Aortic smooth muscle cell (primary cell): ENCODE measurements around the gene PTH. TPM values are rescaled to one million over a fixed set of nuclear protein-coding genes. Genes with fewer than 3 reads are reported as not detected.

Source experiments
- total RNA-seq: library from RNA; depleted of rRNA; stranded (reverse); fragments of >200 nt; gene quantifications from 2 replicates; pipeline ENCODE4 v1.2.3, GENCODE V29; 2014

The PTH gene
- total RNA-seq: not detected in 2 replicates

DNA sequence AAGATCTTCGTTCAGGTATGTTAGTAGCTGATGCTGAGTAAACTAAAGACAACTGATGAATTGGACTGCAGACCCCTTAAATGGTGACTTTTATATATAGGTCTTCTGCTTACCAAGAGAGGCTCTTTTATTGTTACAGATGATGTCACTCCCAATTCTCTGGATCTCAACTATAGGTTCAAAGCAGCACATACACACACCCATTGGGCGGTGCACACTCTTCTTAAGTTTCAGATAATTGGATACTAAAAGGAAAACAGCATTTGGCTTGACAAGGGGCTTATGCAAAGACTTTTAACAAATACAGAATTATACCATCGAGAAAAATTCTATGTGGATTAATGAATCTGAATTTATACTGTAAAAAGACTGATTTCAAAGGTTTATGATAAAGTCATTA is at the start of gene PTH:
PTH (minus strand) TSS at position 69 of the 400 bp plus-strand sequence. CDS start 3,142 bp downstream, outside the sequence.

DNA sequence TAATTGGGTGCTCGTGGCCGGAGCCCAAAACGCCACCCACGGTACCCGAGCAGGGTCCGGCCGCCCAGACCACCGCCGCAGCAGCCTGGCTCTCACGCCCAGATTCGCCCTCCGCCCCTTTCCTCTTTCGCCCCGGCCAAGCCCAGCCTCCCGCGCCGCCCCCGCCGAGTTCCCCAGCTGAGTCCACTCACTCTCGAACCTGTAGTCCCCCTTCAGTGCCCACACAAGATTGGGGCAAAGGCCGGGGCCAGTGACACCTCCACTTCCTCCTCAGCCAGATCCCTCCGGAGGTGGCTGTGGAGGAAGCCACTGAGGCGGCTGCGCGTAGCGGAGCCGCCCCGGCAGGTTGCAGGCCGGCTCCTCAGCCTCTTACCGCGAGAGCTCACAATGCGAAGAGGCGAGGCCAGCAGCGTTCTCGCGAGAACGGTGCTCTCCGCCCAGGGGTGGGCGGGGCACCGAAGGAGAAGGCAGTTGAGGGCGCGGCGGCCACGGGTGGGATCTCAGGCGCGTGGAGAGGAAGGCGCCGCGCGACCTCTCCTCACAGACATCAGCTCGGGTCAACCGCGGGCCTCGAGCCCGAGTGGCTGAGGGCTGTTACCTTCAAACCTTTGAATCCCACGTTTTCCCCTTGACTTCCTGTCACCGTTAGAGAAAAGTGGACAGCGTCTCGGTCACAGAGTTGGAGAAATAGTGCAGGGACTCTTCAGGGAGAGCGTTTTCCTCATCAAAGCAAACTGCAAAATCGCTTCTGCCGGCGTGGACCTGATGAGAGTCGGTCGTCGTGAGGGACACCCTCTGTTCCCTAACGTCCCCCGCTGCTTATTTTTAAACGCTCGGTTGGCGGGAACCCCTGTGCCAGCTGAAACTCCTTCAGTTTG is 32.7 kb downstream of the PTH start, which contains the start of gene BTBD10:
BTBD10 (minus strand) TSS at position 322 of the 878 bp plus-strand sequence. CDS start 18,098 bp downstream, outside the sequence.

Other genes starting within 250 kb of the PTH start
- gene BMAL1, start 218.2 kb downstream of the PTH start, total RNA-seq: 9.6 and 10.3 TPM in 2 replicates
- gene BTBD10, start 32.8 kb downstream of the PTH start, total RNA-seq: 66.6 and 71.4 TPM in 2 replicates
- gene FAR1, start 172.7 kb upstream of the PTH start, total RNA-seq: 56.3 and 58.0 TPM in 2 replicates